Keratinocyte (primary cell): Measurements from ENCODE around the gene CFAP90. TPM values are rescaled to one million over a fixed set of nuclear protein-coding genes. Genes with fewer than 3 reads are reported as not detected.

ENCODE experiments used
- DNase-seq: peaks from one replicate; pipeline ENCODE4 v3.0.0-alpha.2; 2011; ENCODE audit warnings: low read depth, missing footprints, low spot score
- FAIRE-seq: peaks from 2 replicates; lab custom pipeline; 2011; peaks lifted over from hg19 to GRCh38; lab: Jason Lieb, UNC
- H2AFZ ChIP-seq: 2 replicates; pipeline ENCODE4 v1.6.0; 2012; ENCODE audit warnings: low read length, control low read depth, inconsistent platforms; ENCODE audit not compliant: control insufficient read depth
- H3K27ac ChIP-seq: 2 replicates; pipeline ENCODE4 v1.5.1; 2011; ENCODE audit warnings: low read length; ENCODE audit not compliant: control insufficient read depth, insufficient read depth
- H3K27me3 ChIP-seq: 3 replicates; pipeline ENCODE4 v1.6.0; 2011; ENCODE audit warnings: low read length; ENCODE audit not compliant: control insufficient read depth, insufficient read depth; ENCODE audit errors: extremely low read depth
- H3K36me3 ChIP-seq, 2 experiments: 2 replicates in 1 of 2; 3 replicates in 1 of 2; pipeline ENCODE4 v1.5.1; 2011; ENCODE audit warnings: low read length in 2 of 2, mild to moderate bottlenecking in 1 of 2; ENCODE audit not compliant: control insufficient read depth in 2 of 2, insufficient read depth in 2 of 2; ENCODE audit errors: extremely low read depth in 1 of 2
- H3K4me1 ChIP-seq: 3 replicates; pipeline ENCODE4 v1.5.1; 2011; ENCODE audit warnings: low read length; ENCODE audit not compliant: control insufficient read depth, insufficient read depth; ENCODE audit errors: extremely low read depth
- H3K4me2 ChIP-seq: 3 replicates; pipeline ENCODE4 v1.6.0; 2011; ENCODE audit warnings: low read depth, low read length; ENCODE audit not compliant: control insufficient read depth, insufficient read depth; ENCODE audit errors: extremely low read depth
- H3K4me3 ChIP-seq, 3 experiments: fragments of 200-600 bp in 1 of 3; sonication (generic) in 1 of 3; 2 replicates in 2 of 3; 3 replicates in 1 of 3; pipeline ENCODE4 v1.5.1; 2011 to 2016; ENCODE audit warnings: low read length in 3 of 3, mild to moderate bottlenecking in 3 of 3, control low read depth in 2 of 3, inconsistent platforms in 1 of 3, low read depth in 1 of 3, mixed read lengths in 1 of 3, mixed run types in 1 of 3, moderate library complexity in 1 of 3; ENCODE audit not compliant: control insufficient read depth in 2 of 3, insufficient read depth in 2 of 3; ENCODE audit errors: extremely low read depth in 1 of 3
- H3K79me2 ChIP-seq: 2 replicates; pipeline ENCODE4 v1.6.0; 2012; ENCODE audit warnings: low read length; ENCODE audit not compliant: control insufficient read depth, insufficient read depth
- H3K9ac ChIP-seq: 3 replicates; pipeline ENCODE4 v1.6.0; 2011; ENCODE audit warnings: low read length; ENCODE audit not compliant: control insufficient read depth, insufficient read depth; ENCODE audit errors: extremely low read depth
- H3K9me1 ChIP-seq: 3 replicates; pipeline ENCODE4 v1.6.0; 2011; ENCODE audit warnings: low read length; ENCODE audit not compliant: control insufficient read depth, insufficient read depth; ENCODE audit errors: extremely low read depth
- H3K9me3 ChIP-seq: 2 replicates; pipeline ENCODE4 v1.5.1; 2012; ENCODE audit warnings: low read depth, low read length; ENCODE audit not compliant: control insufficient read depth
- H4K20me1 ChIP-seq: 3 replicates; pipeline ENCODE4 v1.6.0; 2011; ENCODE audit warnings: low read length; ENCODE audit not compliant: control insufficient read depth, insufficient read depth; ENCODE audit errors: extremely low read depth
- EZH2 ChIP-seq: IDR thresholded peaks from one replicate; pipeline ENCODE4 v1.6.1; 2012; ENCODE audit warnings: inconsistent platforms, mild to moderate bottlenecking, low read length, moderate library complexity
- dilution Hi-C: fragments of 300-500 bp; cut with MboI; formaldehyde crosslinking; loops from one replicate; pipeline ENCODE4 v1.7.0; 2020; ENCODE audit warnings: low sequenced_read_pairs; ENCODE audit not compliant: extremely low pct_ligation_motif_present
- polyA plus RNA-seq, 5 experiments: library from polyadenylated mRNA; depleted of rRNA in 3 of 5; stranded (reverse) in 3 of 5; stranded (forward) in 1 of 5; unstranded in 1 of 5; fragments of >200 nt; gene quantifications; 1 replicate in 1 of 5; 2 replicates in 3 of 5; 3 replicates in 1 of 5; pipeline versions ENCODE4 v1.2.1 to v1.2.3, GENCODE V29; 2011 to 2012; ENCODE audit warnings: missing spikeins in 2 of 5, low read depth in 1 of 5, low replicate concordance in 1 of 5
- TF ChIP-seq, protein P1 (sequence below), 3 experiments: IDR thresholded peaks in 1 of 3; conservative IDR thresholded peaks in 1 of 3; optimal IDR thresholded peaks in 1 of 3; 2 replicates in 2 of 3; 3 replicates in 1 of 3; pipeline versions ENCODE3 to v1.5.1; 2011; ENCODE audit warnings: low read length in 3 of 3, mild to moderate bottlenecking in 3 of 3, moderate library complexity in 2 of 3, control low read depth in 1 of 3, inconsistent platforms in 1 of 3; ENCODE audit not compliant: insufficient read depth in 2 of 3; ENCODE audit errors: extremely low read depth in 1 of 3

Gene CFAP90
- polyA plus RNA-seq, 1 donor (not counting 4 experiments of a cell fraction or from before 2014, with no cell fraction given): not detected

DNA sequence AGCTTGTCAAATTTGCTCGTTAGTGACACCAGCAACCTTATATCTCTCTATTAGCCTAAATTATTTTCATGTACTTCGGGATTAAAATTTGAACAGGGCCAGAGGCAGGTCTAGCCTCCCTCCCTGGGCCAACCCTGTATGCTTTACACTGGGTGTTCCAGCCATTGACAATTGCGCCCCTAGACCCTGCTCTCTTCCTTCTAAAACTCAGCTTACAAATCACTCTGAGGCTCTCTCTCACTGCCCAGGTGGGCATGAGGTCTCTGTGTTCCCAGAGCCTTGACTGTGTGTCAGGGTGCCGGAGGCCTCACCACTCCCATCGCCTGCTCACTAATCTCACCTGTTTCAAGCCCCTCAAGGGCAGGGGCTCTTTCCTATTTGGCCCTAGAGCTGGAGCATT, 6.4 kb upstream of the CFAP90 start:
- dilution Hi-C loops: no loop called here
- H3K9me1 ChIP-seq: no peaks in the 10 kb centered on the region
- H3K27ac ChIP-seq: no peak overlapping the region
- H3K79me2 ChIP-seq: no peaks in the 10 kb centered on the region
- TF ChIP-seq EZH2: no peak
- TF ChIP-seq, protein P1, sequence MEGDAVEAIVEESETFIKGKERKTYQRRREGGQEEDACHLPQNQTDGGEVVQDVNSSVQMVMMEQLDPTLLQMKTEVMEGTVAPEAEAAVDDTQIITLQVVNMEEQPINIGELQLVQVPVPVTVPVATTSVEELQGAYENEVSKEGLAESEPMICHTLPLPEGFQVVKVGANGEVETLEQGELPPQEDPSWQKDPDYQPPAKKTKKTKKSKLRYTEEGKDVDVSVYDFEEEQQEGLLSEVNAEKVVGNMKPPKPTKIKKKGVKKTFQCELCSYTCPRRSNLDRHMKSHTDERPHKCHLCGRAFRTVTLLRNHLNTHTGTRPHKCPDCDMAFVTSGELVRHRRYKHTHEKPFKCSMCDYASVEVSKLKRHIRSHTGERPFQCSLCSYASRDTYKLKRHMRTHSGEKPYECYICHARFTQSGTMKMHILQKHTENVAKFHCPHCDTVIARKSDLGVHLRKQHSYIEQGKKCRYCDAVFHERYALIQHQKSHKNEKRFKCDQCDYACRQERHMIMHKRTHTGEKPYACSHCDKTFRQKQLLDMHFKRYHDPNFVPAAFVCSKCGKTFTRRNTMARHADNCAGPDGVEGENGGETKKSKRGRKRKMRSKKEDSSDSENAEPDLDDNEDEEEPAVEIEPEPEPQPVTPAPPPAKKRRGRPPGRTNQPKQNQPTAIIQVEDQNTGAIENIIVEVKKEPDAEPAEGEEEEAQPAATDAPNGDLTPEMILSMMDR (optimal IDR thresholded peaks at IDR 0.05 in 1 of 3, IDR thresholded peaks at IDR 0.05 in 1 of 3, conservative IDR thresholded peaks at IDR 0.05 in 1 of 3; ENCODE audit: extremely low read depth in 1 of 3, insufficient read depth in 2 of 3, low read length in 3 of 3): no peak
- H3K27me3 ChIP-seq: peaks cover under 1% of the 10 kb centered on the region
- H3K4me2 ChIP-seq: no peak overlapping the region
- H3K36me3 ChIP-seq: peaks cover 5 to 11% of the 10 kb centered on the region in 2 experiments
- H4K20me1 ChIP-seq: no peaks in the 10 kb centered on the region
- H2AFZ ChIP-seq: no peak overlapping the region
- DNase-seq: no peak
- FAIRE-seq: no peak
- no peaks in the 10 kb centered on the region for H3K9me3 ChIP-seq
- no peaks in the 10 kb centered on the region for H3K4me1 ChIP-seq
- no peak overlapping the region for H3K9ac ChIP-seq
- no peak overlapping the region for H3K4me3 ChIP-seq

DNA sequence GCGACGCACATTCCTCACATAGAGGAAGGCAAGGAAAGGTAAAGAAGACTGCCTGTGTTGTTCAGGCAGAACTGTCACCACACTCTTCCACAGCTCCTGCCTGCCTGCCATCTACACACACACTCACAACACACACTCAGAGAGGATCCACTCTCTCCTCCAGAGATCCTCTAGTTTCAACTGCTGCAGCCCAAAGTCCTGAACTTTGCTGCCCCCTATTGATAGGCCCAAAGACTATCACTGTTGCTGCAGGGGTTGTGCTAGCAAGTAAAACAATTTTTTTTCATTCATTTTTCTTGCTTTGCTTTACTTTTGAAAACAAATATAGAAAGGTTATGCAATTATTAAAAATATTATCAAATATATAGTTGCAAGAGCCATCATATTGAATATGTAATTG, 5.9 kb upstream of the CFAP90 start:
- no peak overlapping the region for H3K4me2 ChIP-seq
- no peaks in the 10 kb centered on the region for H3K4me1 ChIP-seq
- H3K27ac ChIP-seq: no peak overlapping the region
- TF ChIP-seq, protein P1 (optimal IDR thresholded peaks at IDR 0.05 in 1 of 3, IDR thresholded peaks at IDR 0.05 in 1 of 3, conservative IDR thresholded peaks at IDR 0.05 in 1 of 3; ENCODE audit: extremely low read depth in 1 of 3, insufficient read depth in 2 of 3, low read length in 3 of 3): peak; percentile 51 to 82 (median 65)
- no peak for TF ChIP-seq EZH2
- H3K9me3 ChIP-seq: no peaks in the 10 kb centered on the region
- H3K4me3 ChIP-seq: no peak overlapping the region
- no peak overlapping the region for H2AFZ ChIP-seq
- peaks cover 3 to 7% of the 10 kb centered on the region in 2 experiments for H3K36me3 ChIP-seq
- dilution Hi-C loops: no loop called here
- H4K20me1 ChIP-seq: no peaks in the 10 kb centered on the region
- H3K9ac ChIP-seq: no peak overlapping the region
- no peaks in the 10 kb centered on the region for H3K79me2 ChIP-seq
- no peaks in the 10 kb centered on the region for H3K9me1 ChIP-seq
- peaks cover 5% of the 10 kb centered on the region for H3K27me3 ChIP-seq
- no peak for FAIRE-seq
- DNase-seq: no peak
